ENCODE data around the gene PLLP.

- TF ChIP-seq POLR2A (IDR thresholded peaks at IDR 0.05), result no peak
- TF ChIP-seq CTCF (IDR thresholded peaks at IDR 0.05), result no peak
Measured at GRCh38 chr16:57236022-57236350, 48.5 kb downstream of the PLLP start.
